ENCODE results near the gene PACRG.

DNA sequence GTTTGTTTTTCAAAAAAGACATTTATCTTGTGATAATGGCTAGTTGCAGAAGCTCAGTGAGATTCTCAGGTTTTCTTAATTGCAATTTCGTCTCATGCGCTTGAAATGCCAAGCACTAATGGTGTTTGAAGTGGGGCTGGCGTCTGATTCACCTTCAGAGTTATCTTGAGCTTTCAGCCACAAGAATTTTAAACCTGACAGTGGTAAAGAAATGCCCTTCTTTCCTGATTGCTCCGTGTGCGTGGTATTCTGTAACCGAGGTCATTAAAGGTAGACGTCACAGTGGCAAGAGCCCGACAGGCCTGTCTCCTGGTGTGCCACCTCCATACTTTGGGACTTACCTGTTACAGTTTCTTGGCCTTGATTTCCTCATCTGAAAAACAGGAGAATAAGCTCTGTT, 560.3 kb downstream of the PACRG start:
- no peak for TF ChIP-seq POLR2A (IDR thresholded peaks at IDR 0.05; ENCODE audit: low read length)
- TF ChIP-seq GATA1 (IDR thresholded peaks at IDR 0.05; ENCODE audit: low read depth, low read length) = no peak
